ENCODE data around the gene MTX2.

Gene MTX2

GRCh38 chr2:176269319-176270099 lies at the start of gene MTX2:
Gene MTX2, plus strand, starts transcription at chr2:176269442. Its CDS starts 188 bp downstream, at chr2:176269630.
- Histone ChIP-seq H3K4me3 (peak within 1 kb of the TSS; percentile 79), H3K27ac (peak within 1 kb of the TSS; percentile 53 to 69)
- no peak for TF ChIP-seq CTCF (IDR thresholded peaks at IDR 0.05)
- peak; percentile 80 for DNase-seq (ENCODE audit: low spot score)

GRCh38 chr2:176227874-176228273 lies 41.4 kb upstream of the MTX2 start:
- DNase-seq (ENCODE audit: low spot score) = no peak
- H3K27ac ChIP-seq = no peak overlapping the region
- no peak overlapping the region for H3K4me3 ChIP-seq
- TF ChIP-seq CTCF (IDR thresholded peaks at IDR 0.05) = no peak

GRCh38 chr2:176234156-176234555 lies 35.1 kb upstream of the MTX2 start:
- no peak for TF ChIP-seq CTCF (IDR thresholded peaks at IDR 0.05)
- DNase-seq (ENCODE audit: low spot score) = no peak
- H3K27ac ChIP-seq = no peak overlapping the region
- H3K4me3 ChIP-seq = no peak overlapping the region

GRCh38 chr2:176234940-176235339 lies 34.3 kb upstream of the MTX2 start:
- H3K27ac ChIP-seq = no peak overlapping the region
- no peak for DNase-seq (ENCODE audit: low spot score)
- no peak overlapping the region for H3K4me3 ChIP-seq
- TF ChIP-seq CTCF (IDR thresholded peaks at IDR 0.05) = no peak

GRCh38 chr2:176237456-176237855 lies 31.8 kb upstream of the MTX2 start:
- H3K4me3 ChIP-seq = no peak overlapping the region
- no peak for DNase-seq (ENCODE audit: low spot score)
- H3K27ac ChIP-seq = no peak overlapping the region
- TF ChIP-seq CTCF (IDR thresholded peaks at IDR 0.05) = no peak

- no peak for DNase-seq (ENCODE audit: low spot score)
- no peak for TF ChIP-seq CTCF (IDR thresholded peaks at IDR 0.05)
- H3K27ac ChIP-seq = no peak overlapping the region
- no peak overlapping the region for H3K4me3 ChIP-seq
Measured at GRCh38 chr2:176239031-176239430, 30.2 kb upstream of the MTX2 start.

- no peak for TF ChIP-seq CTCF (IDR thresholded peaks at IDR 0.05)
- DNase-seq (ENCODE audit: low spot score) = no peak
- Histone ChIP-seq H3K27ac (no peak overlapping the region), H3K4me3 (no peak overlapping the region)
Measured at GRCh38 chr2:176240301-176240700, 28.9 kb upstream of the MTX2 start.

Measured in coronary artery (tissue), 2 donors.